Myocyte (in vitro differentiated cells): ENCODE results near the gene CXCL8. TPM values are rescaled to one million over a fixed set of nuclear protein-coding genes. Genes with fewer than 3 reads are reported as not detected.

Experiments used
- total RNA-seq: library from RNA; depleted of rRNA; stranded (reverse); fragments of >200 nt; gene quantifications from 2 replicates; pipeline ENCODE4 v1.2.3, GENCODE V29; 2014

The CXCL8 gene
- total RNA-seq, 1 donor from 2014 or later = 2.1 TPM

Other genes with a start within 250 kb of the CXCL8 start
- gene RASSF6, start 120.1 kb upstream of the CXCL8 start, total RNA-seq = not detected in 2 replicates
- gene CXCL6, start 96.1 kb downstream of the CXCL8 start, total RNA-seq = not detected in 2 replicates
- not detected in 2 replicates for gene PF4V1, start 112.7 kb downstream of the CXCL8 start, total RNA-seq
- gene CXCL1, start 128.8 kb downstream of the CXCL8 start, total RNA-seq = 0.78 and 3.6 TPM in 2 replicates
- gene PF4, start 241.5 kb downstream of the CXCL8 start, total RNA-seq = not detected in 2 replicates
- not detected in 2 replicates for gene PPBP, start 247.6 kb downstream of the CXCL8 start, total RNA-seq